ENCODE measurements around the gene FASN. TPM values are rescaled to one million over a fixed set of nuclear protein-coding genes. Genes with fewer than 3 reads are reported as not detected.

The FASN gene
- total RNA-seq, 1 experiment from 2014 or later: 956 TPM

Other genes starting within 250 kb of the FASN start
- 759 TPM for gene P4HB, start 237.7 kb downstream of the FASN start, total RNA-seq (2021; ENCODE audit: unreplicated experiment)
- 420 TPM for gene ARHGDIA, start 226.9 kb downstream of the FASN start, total RNA-seq (2021; ENCODE audit: unreplicated experiment)
- 253 TPM for gene ALYREF, start 206.7 kb downstream of the FASN start, total RNA-seq (2021; ENCODE audit: unreplicated experiment)
- 218 TPM for gene ANAPC11, start 206.5 kb downstream of the FASN start, total RNA-seq (2021; ENCODE audit: unreplicated experiment)
- 3.9 TPM for gene NPB, start 196.0 kb downstream of the FASN start, total RNA-seq (2021; ENCODE audit: unreplicated experiment)
- gene PCYT2, start 186.8 kb downstream of the FASN start, total RNA-seq (2021; ENCODE audit: unreplicated experiment): 91.2 TPM
- gene SIRT7, start 180.1 kb downstream of the FASN start, total RNA-seq (2021; ENCODE audit: unreplicated experiment): 82.5 TPM
- 57.0 TPM for gene MAFG, start 170.5 kb downstream of the FASN start, total RNA-seq (2021; ENCODE audit: unreplicated experiment)
- gene PYCR1, start 160.9 kb downstream of the FASN start, total RNA-seq (2021; ENCODE audit: unreplicated experiment): 212 TPM
- not detected for gene MYADML2, start 151.0 kb downstream of the FASN start, total RNA-seq (2021; ENCODE audit: unreplicated experiment)
- gene NOTUM, start 137.0 kb downstream of the FASN start, total RNA-seq (2021; ENCODE audit: unreplicated experiment): 2.0 TPM
- 64.7 TPM for gene ASPSCR1, start 120.6 kb downstream of the FASN start, total RNA-seq (2021; ENCODE audit: unreplicated experiment)
- gene CENPX, start 75.4 kb downstream of the FASN start, total RNA-seq (2021; ENCODE audit: unreplicated experiment): 187 TPM
- 29.9 TPM for gene LRRC45, start 74.9 kb downstream of the FASN start, total RNA-seq (2021; ENCODE audit: unreplicated experiment)
- gene RAC3, start 66.6 kb downstream of the FASN start, total RNA-seq (2021; ENCODE audit: unreplicated experiment): 39.4 TPM
- gene DCXR, start 60.5 kb downstream of the FASN start, total RNA-seq (2021; ENCODE audit: unreplicated experiment): 128 TPM
- 43.4 TPM for gene RFNG, start 46.4 kb downstream of the FASN start, total RNA-seq (2021; ENCODE audit: unreplicated experiment)
- 175 TPM for gene GPS1, start 46.3 kb downstream of the FASN start, total RNA-seq (2021; ENCODE audit: unreplicated experiment)
- gene DUS1L, start 32.4 kb downstream of the FASN start, total RNA-seq (2021; ENCODE audit: unreplicated experiment): 115 TPM
- gene CCDC57, start 114.6 kb upstream of the FASN start, total RNA-seq (2021; ENCODE audit: unreplicated experiment): 63.6 TPM
- gene SLC16A3, start 130.8 kb upstream of the FASN start, total RNA-seq (2021; ENCODE audit: unreplicated experiment): 581 TPM
- gene CSNK1D, start 175.5 kb upstream of the FASN start, total RNA-seq (2021; ENCODE audit: unreplicated experiment): 234 TPM
- 0.77 TPM for gene CD7, start 219.4 kb upstream of the FASN start, total RNA-seq (2021; ENCODE audit: unreplicated experiment)
- 5.4 TPM for gene SECTM1, start 235.5 kb upstream of the FASN start, total RNA-seq (2021; ENCODE audit: unreplicated experiment)

Data from Panc1 (cell line).